Measurements from ENCODE around the gene SDK2. TPM values are rescaled to one million over a fixed set of nuclear protein-coding genes. Genes with fewer than 3 reads are reported as not detected.

The SDK2 gene
- total RNA-seq, 1 donor from 2014 or later: 0.96 TPM

- no peak for DNase-seq (ENCODE audit: low spot score)
Observed at GRCh38 chr17:73508057-73508930, 136.0 kb downstream of the SDK2 start.

- DNase-seq (ENCODE audit: low spot score): no peak
Observed at GRCh38 chr17:73506470-73507435, 137.5 kb downstream of the SDK2 start.

GRCh38 chr17:73503560-73503959 lies 140.7 kb downstream of the SDK2 start:
- no peak for DNase-seq (ENCODE audit: low spot score)

GRCh38 chr17:73500414-73500999 lies 143.7 kb downstream of the SDK2 start:
- no peak for DNase-seq (ENCODE audit: low spot score)

GRCh38 chr17:73498886-73499554 lies 145.2 kb downstream of the SDK2 start:
- DNase-seq (ENCODE audit: low spot score): no peak

- DNase-seq (ENCODE audit: low spot score): no peak
Observed at GRCh38 chr17:73498176-73498575, 146.1 kb downstream of the SDK2 start.

- no peak for DNase-seq (ENCODE audit: low spot score)
Observed at GRCh38 chr17:73497721-73498120, 146.5 kb downstream of the SDK2 start.

- DNase-seq (ENCODE audit: low spot score): no peak
Observed at GRCh38 chr17:73496232-73496631, 148.0 kb downstream of the SDK2 start.

- DNase-seq (ENCODE audit: low spot score): no peak
Observed at GRCh38 chr17:73495641-73496040, 148.6 kb downstream of the SDK2 start.

GRCh38 chr17:73494950-73495349 lies 149.3 kb downstream of the SDK2 start:
- no peak for DNase-seq (ENCODE audit: low spot score)

GRCh38 chr17:73493956-73494926 lies 150.0 kb downstream of the SDK2 start:
- no peak for DNase-seq (ENCODE audit: low spot score)

GRCh38 chr17:73492821-73493814 lies 151.1 kb downstream of the SDK2 start:
- DNase-seq (ENCODE audit: low spot score): no peak

- no peak for DNase-seq (ENCODE audit: low spot score)
Observed at GRCh38 chr17:73492125-73492820, 152.0 kb downstream of the SDK2 start.

- no peak for DNase-seq (ENCODE audit: low spot score)
Observed at GRCh38 chr17:73491648-73492047, 152.6 kb downstream of the SDK2 start.

- no peak for DNase-seq (ENCODE audit: low spot score)
Observed at GRCh38 chr17:73490851-73491250, 153.4 kb downstream of the SDK2 start.

- no peak for DNase-seq (ENCODE audit: low spot score)
Observed at GRCh38 chr17:73489991-73490390, 154.3 kb downstream of the SDK2 start.

GRCh38 chr17:73489333-73489732 lies 154.9 kb downstream of the SDK2 start:
- DNase-seq (ENCODE audit: low spot score): peak; percentile 79

- no peak for DNase-seq (ENCODE audit: low spot score)
Observed at GRCh38 chr17:73485130-73485529, 159.1 kb downstream of the SDK2 start.

Measured in umbilical cord (tissue), 2 donors.